CD4-positive, alpha-beta T cell treated with Interleukin-17A for 4 hours (primary cell): ENCODE measurements around the gene MTA1.

ENCODE experiments used
- DNase-seq: peaks from one replicate; pipeline ENCODE4 v3.0.0-alpha.2; 2020; ENCODE audit warnings: mixed read lengths

Gene MTA1

GRCh38 chr14:105501504-105502291, 82.1 kb downstream of the MTA1 start:
- no peak for DNase-seq

- no peak for DNase-seq
Measured at GRCh38 chr14:105502446-105503295, 83.0 kb downstream of the MTA1 start.

GRCh38 chr14:105503296-105503640, 83.6 kb downstream of the MTA1 start:
- no peak for DNase-seq

GRCh38 chr14:105503935-105504692, 84.5 kb downstream of the MTA1 start:
- no peak for DNase-seq

- no peak for DNase-seq
Measured at GRCh38 chr14:105505101-105505500, 85.5 kb downstream of the MTA1 start.

- no peak for DNase-seq
Measured at GRCh38 chr14:105507247-105507646, 87.6 kb downstream of the MTA1 start.

GRCh38 chr14:105508069-105508468, 88.4 kb downstream of the MTA1 start:
- DNase-seq = no peak

- no peak for DNase-seq
Measured at GRCh38 chr14:105508601-105509000, 89.0 kb downstream of the MTA1 start.

GRCh38 chr14:105517096-105517495, 97.5 kb downstream of the MTA1 start:
- DNase-seq = no peak

GRCh38 chr14:105519946-105520698, 100.5 kb downstream of the MTA1 start:
- no peak for DNase-seq
